GF-D8 (cell line): Measurements from ENCODE around the gene SLC17A7.
"Not testable (repeated sequence)": the region's sequence is repeated elsewhere in the genome, so short reads cannot be mapped to it uniquely, and the experiment has no call there.

Source experiments
- DNase-seq: peaks from one replicate; lab custom pipeline; 2025; lab: John Stamatoyannopoulos, UW

The SLC17A7 gene

GRCh38 chr19:49444100-49444700, 2.9 kb upstream of the SLC17A7 start:
- DNase-seq: not testable (repeated sequence)

- peak; percentile 80 for DNase-seq
Observed at GRCh38 chr19:49443366-49444099, 2.2 kb upstream of the SLC17A7 start.

GRCh38 chr19:49442771-49443365, 1.5 kb upstream of the SLC17A7 start:
- DNase-seq: peak; percentile 9

GRCh38 chr19:49442354-49442753, 1.0 kb upstream of the SLC17A7 start:
- no peak for DNase-seq

- DNase-seq: no peak
Observed at GRCh38 chr19:49441960-49442350, 628 bp upstream of the SLC17A7 start.

GRCh38 chr19:49440439-49441209, 703 bp downstream of the SLC17A7 start:
- DNase-seq: no peak

- DNase-seq: no peak
Observed at GRCh38 chr19:49439836-49440235, 1.5 kb downstream of the SLC17A7 start.

- no peak for DNase-seq
Observed at GRCh38 chr19:49438261-49438660, 3.1 kb downstream of the SLC17A7 start.

- DNase-seq: no peak
Observed at GRCh38 chr19:49437231-49437630, 4.1 kb downstream of the SLC17A7 start.

- DNase-seq: no peak
Observed at GRCh38 chr19:49436381-49437017, 4.8 kb downstream of the SLC17A7 start.

- no peak for DNase-seq
Observed at GRCh38 chr19:49435670-49436069, 5.7 kb downstream of the SLC17A7 start.

GRCh38 chr19:49434907-49435583, 6.3 kb downstream of the SLC17A7 start:
- DNase-seq: no peak

GRCh38 chr19:49433240-49433901, 8.0 kb downstream of the SLC17A7 start:
- DNase-seq: no peak

- DNase-seq: no peak
Observed at GRCh38 chr19:49432141-49433073, 8.9 kb downstream of the SLC17A7 start.

GRCh38 chr19:49431330-49431749, 10.0 kb downstream of the SLC17A7 start:
- no peak for DNase-seq

- DNase-seq: no peak
Observed at GRCh38 chr19:49430678-49431329, 10.5 kb downstream of the SLC17A7 start.

- no peak for DNase-seq
Observed at GRCh38 chr19:49430172-49430677, 11.1 kb downstream of the SLC17A7 start.

GRCh38 chr19:49428547-49429451, 12.5 kb downstream of the SLC17A7 start:
- DNase-seq: no peak
